Astrocyte (in vitro differentiated cells and primary cell): ENCODE measurements around the gene LACC1.

Source experiments
- CTCF ChIP-seq: IDR thresholded peaks from 2 replicates; pipeline ENCODE4 v1.5.1; 2011; ENCODE audit warnings: low read depth, mild to moderate bottlenecking, inconsistent platforms, low read length, moderate library complexity; ENCODE audit not compliant: insufficient read depth
- EZH2 ChIP-seq: IDR thresholded peaks from 2 replicates; pipeline ENCODE4 v1.6.1; 2012; ENCODE audit warnings: mild to moderate bottlenecking, low read length, inconsistent platforms; ENCODE audit not compliant: insufficient read depth

- TF ChIP-seq CTCF (no peak), EZH2 (no peak)
Measured at GRCh38 chr13:43884222-43884621, 4.5 kb downstream of the LACC1 start.
